HepG2 (cell line): ENCODE measurements around the gene TARS3. TPM values are rescaled to one million over a fixed set of nuclear protein-coding genes. Genes with fewer than 3 reads are reported as not detected.

Source experiments
- CEBPB ChIP-seq: IDR thresholded peaks from 2 replicates; pipeline ENCODE4 v1.6.1; 2011; ENCODE audit warnings: low read depth, low read length, improper control_type of control experiment, borderline replicate concordance
- CENPBD1 ChIP-seq: sonication (generic); formaldehyde crosslinking; IDR thresholded peaks from 2 replicates; pipeline ENCODE4 v1.8.0; 2022; ENCODE audit warnings: missing genetic modification reagents, low read depth, mild to moderate bottlenecking, borderline replicate concordance
- DR1 ChIP-seq: sonication (generic); formaldehyde crosslinking; IDR thresholded peaks from 2 replicates; pipeline ENCODE4 v1.8.0; 2021; ENCODE audit warnings: mild to moderate bottlenecking, missing genetic modification reagents, inconsistent platforms
- FOXC1 ChIP-seq: sonication (generic); formaldehyde crosslinking; IDR thresholded peaks from 2 replicates; pipeline ENCODE4 v1.8.0; 2022; ENCODE audit warnings: mild to moderate bottlenecking, missing genetic modification reagents, borderline replicate concordance
- KDM4B ChIP-seq: sonication (generic); formaldehyde crosslinking; IDR thresholded peaks from 2 replicates; pipeline ENCODE4 v1.4.0; 2020; ENCODE audit warnings: missing genetic modification reagents
- KDM6A ChIP-seq: IDR thresholded peaks from 2 replicates; pipeline ENCODE4 v1.6.1; 2016; ENCODE audit warnings: low read depth
- KMT2A ChIP-seq: sonication (generic); formaldehyde crosslinking; IDR thresholded peaks from 2 replicates; pipeline ENCODE4 v1.4.0; 2020; ENCODE audit warnings: missing genetic modification reagents
- MTA3 ChIP-seq: sonication (generic); formaldehyde crosslinking; IDR thresholded peaks from 2 replicates; pipeline ENCODE4 v1.4.0; 2020; ENCODE audit warnings: missing genetic modification reagents
- MYNN ChIP-seq: sonication (generic); formaldehyde crosslinking; IDR thresholded peaks from 2 replicates; pipeline ENCODE4 v1.4.0; 2020; ENCODE audit warnings: mild to moderate bottlenecking, low read depth, missing genetic modification reagents
- NFAT5 ChIP-seq: sonication (generic); formaldehyde crosslinking; IDR thresholded peaks from 2 replicates; pipeline ENCODE4 v1.4.0; 2020; ENCODE audit warnings: missing genetic modification reagents
- NONO ChIP-seq, 2 experiments: fragments of 450-650 bp in 1 of 2; sonication (generic) in 1 of 2; formaldehyde crosslinking in 1 of 2; IDR thresholded peaks in 1 of 2; conservative IDR thresholded peaks in 1 of 2; 2 replicates each; pipeline versions ENCODE4 v1.6.1 to v1.8.0; 2017 to 2022; ENCODE audit warnings: mild to moderate bottlenecking in 1 of 2, missing genetic modification reagents in 1 of 2, moderate library complexity in 1 of 2
- NR1H2 ChIP-seq: sonication (generic); formaldehyde crosslinking; IDR thresholded peaks from 2 replicates; pipeline ENCODE4 v1.8.1; 2022; ENCODE audit warnings: low read depth, missing genetic modification reagents, borderline replicate concordance
- RORA ChIP-seq: sonication (generic); formaldehyde crosslinking; IDR thresholded peaks from 2 replicates; pipeline ENCODE4 v1.5.0; 2020; ENCODE audit warnings: mild to moderate bottlenecking, missing genetic modification reagents, moderate library complexity
- SMAD3 ChIP-seq: sonication (generic); formaldehyde crosslinking; IDR thresholded peaks from 2 replicates; pipeline ENCODE4 v1.4.0; 2020; ENCODE audit warnings: missing genetic modification reagents
- SMARCC2 ChIP-seq: fragments of 450-650 bp; IDR thresholded peaks from 2 replicates; pipeline ENCODE4 v1.6.1; 2017; ENCODE audit warnings: antibody characterized with exemption, mild to moderate bottlenecking
- SMYD3 ChIP-seq: sonication (generic); formaldehyde crosslinking; IDR thresholded peaks from 2 replicates; pipeline ENCODE4 v1.8.1; 2023; ENCODE audit warnings: mild to moderate bottlenecking, missing genetic modification reagents
- SP4 ChIP-seq: sonication (generic); formaldehyde crosslinking; IDR thresholded peaks from 2 replicates; pipeline ENCODE4 v1.8.1; 2023; ENCODE audit warnings: mild to moderate bottlenecking, missing genetic modification reagents
- TEAD2 ChIP-seq: sonication (generic); formaldehyde crosslinking; IDR thresholded peaks from 2 replicates; pipeline ENCODE4 v1.9.0; 2021; ENCODE audit warnings: missing genetic modification reagents
- TFDP2 ChIP-seq: sonication (generic); formaldehyde crosslinking; IDR thresholded peaks from 2 replicates; pipeline ENCODE4 v1.4.0; 2020; ENCODE audit warnings: missing genetic modification reagents
- TP53 ChIP-seq: sonication (generic); formaldehyde crosslinking; conservative IDR thresholded peaks from 2 replicates; pipeline ENCODE4 v1.4.0; 2020; ENCODE audit warnings: missing genetic modification reagents
- ZNF101 ChIP-seq: sonication (generic); formaldehyde crosslinking; IDR thresholded peaks from 2 replicates; pipeline ENCODE4 v1.4.0; 2020; ENCODE audit warnings: mild to moderate bottlenecking, low read depth, missing genetic modification reagents, borderline replicate concordance
- ZNF552 ChIP-seq: sonication (generic); formaldehyde crosslinking; IDR thresholded peaks from 2 replicates; pipeline ENCODE4 v1.9.0; 2022; ENCODE audit warnings: missing genetic modification reagents, mild to moderate bottlenecking, borderline replicate concordance
- ZNF589 ChIP-seq: sonication (generic); formaldehyde crosslinking; conservative IDR thresholded peaks from 2 replicates; pipeline ENCODE4 v1.8.0; 2022; ENCODE audit warnings: mild to moderate bottlenecking, moderate library complexity, missing genetic modification reagents
- ZSCAN25 ChIP-seq: sonication (generic); formaldehyde crosslinking; IDR thresholded peaks from 2 replicates; pipeline ENCODE4 v1.8.0; 2022; ENCODE audit warnings: mild to moderate bottlenecking, missing genetic modification reagents
- polyA plus RNA-seq, 8 experiments: library from polyadenylated mRNA; depleted of rRNA in 3 of 8; stranded (reverse) in 7 of 8; unstranded in 1 of 8; fragments of >200 nt; fragmentation: Illumina TruSeq in 4 of 8; extraction: Trizol in 4 of 8; gene quantifications; 2 replicates each; pipeline versions ENCODE4 v1.2.1 to v1.2.3, GENCODE V29; 2011 to 2016; ENCODE audit warnings: low read depth in 4 of 8, missing spikeins in 1 of 8, mixed read lengths in 1 of 8; ENCODE audit not compliant: insufficient read depth in 1 of 8
- total RNA-seq, 5 experiments: library from RNA; depleted of rRNA; stranded (reverse); fragments of >200 nt; fragmentation: Illumina TruSeq; extraction: Trizol; gene quantifications; 2 replicates each; pipeline ENCODE4 v1.2.3, GENCODE V29; 2016; ENCODE audit warnings: low read depth in 1 of 5

Gene TARS3
- total and polyA plus RNA-seq, 2 of the 13 experiments (the other 11 are each of a cell fraction or from before 2014, with no cell fraction given) = 4.1 to 11.7 TPM

DNA sequence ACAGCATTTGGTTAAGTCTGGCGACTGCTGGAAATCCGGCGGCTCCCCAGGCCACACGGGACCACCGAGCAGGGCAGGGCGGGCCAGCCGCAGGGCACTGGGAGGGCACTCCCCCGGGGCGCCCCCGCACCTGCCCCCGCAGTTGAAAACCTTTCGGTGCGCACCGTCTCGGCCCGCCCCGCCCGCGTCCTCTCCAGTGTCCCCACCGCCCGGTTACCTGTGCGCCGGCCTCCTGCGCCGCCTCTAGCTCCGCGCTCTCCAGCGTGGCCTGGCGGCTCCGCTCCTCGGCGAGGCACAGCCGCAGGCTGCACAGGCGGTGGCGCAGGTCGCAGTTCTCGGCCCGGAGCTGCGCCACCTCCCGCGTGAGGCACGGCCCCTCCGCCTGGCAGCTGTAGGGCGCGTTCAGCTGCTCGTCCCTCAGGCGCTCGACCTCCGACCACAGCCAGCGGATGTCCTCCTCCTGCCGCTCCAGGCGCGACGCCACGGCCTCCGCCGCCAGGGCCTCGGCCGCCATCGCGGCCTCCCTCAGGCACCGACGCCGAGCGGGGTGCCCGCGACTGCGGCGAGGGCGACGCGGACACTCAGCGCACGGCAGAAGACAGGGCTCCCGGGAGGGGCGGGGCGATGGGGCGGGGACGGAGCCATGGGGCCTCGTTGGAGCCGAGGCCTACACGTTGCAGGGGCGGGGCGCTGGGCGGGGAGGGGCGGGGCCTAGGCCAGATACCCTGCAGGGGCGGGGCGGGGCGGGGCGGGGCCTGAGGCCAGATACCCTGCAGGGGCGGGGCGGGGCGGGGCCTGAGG is at the start of gene TARS3 (continued):
- TF ChIP-seq TEAD2 (no peak), ZNF101 (CRISPR knock-in tag) (0 out of 2 replicates have a peak, but pooled peaks have one; percentile 68), KDM4B (CRISPR knock-in tag) (0 out of 2 replicates have a peak, but pooled peaks have one; percentile 27), ZNF552 (peak; percentile 63; the same call in 1 of the 2 replicates), CENPBD1 (CRISPR knock-in tag) (peak; percentile 76; the same call in 1 of the 2 replicates), TP53 (CRISPR knock-in tag) (no peak), FOXC1 (CRISPR knock-in tag) (peak; percentile 96), ZSCAN25 (peak; percentile 92), CEBPB (no peak), SMYD3 (CRISPR knock-in tag) (peak; percentile 94), NR1H2 (CRISPR knock-in tag) (no peak; the same call in 1 of the 2 replicates), SP4 (CRISPR knock-in tag) (peak; percentile 89), TFDP2 (CRISPR knock-in tag) (peak; percentile 69; the same call in 1 of the 2 replicates), DR1 (CRISPR knock-in tag) (peak; percentile 64; the same call in 1 of the 2 replicates), RORA (no peak), ZNF589 (CRISPR knock-in tag) (peak; percentile 96), MTA3 (CRISPR knock-in tag) (no peak), SMAD3 (CRISPR knock-in tag) (no peak), MYNN (CRISPR knock-in tag) (no peak), SMARCC2 (no peak), NFAT5 (peak; percentile 82; the same call in 1 of the 2 replicates), KMT2A (CRISPR knock-in tag) (peak; percentile 77; the same call in 1 of the 2 replicates), NONO (IDR thresholded peaks at IDR 0.05) (no peak), NONO (CRISPR knock-in tag; conservative IDR thresholded peaks at IDR 0.05) (peak; percentile 98), KDM6A (CRISPR knock-in tag) (0 out of 2 replicates have a peak, but pooled peaks have one; percentile 21)
